ENCODE results near the gene SYNE2. TPM values are rescaled to one million over a fixed set of nuclear protein-coding genes. Genes with fewer than 3 reads are reported as not detected.

SYNE2 gene
- total RNA-seq, 2 experiments from 2014 or later, result 150 to 212 TPM

- peaks cover 56% of the 10 kb centered on the region for H3K4me1 ChIP-seq (ENCODE audit: insufficient read depth, low read length, poor library complexity, severe bottlenecking)
- H3K4me2 ChIP-seq (ENCODE audit: low read length), result peak overlapping the region; percentile 84
- H3K4me3 ChIP-seq (ENCODE audit: low read depth, low read length, poor library complexity, severe bottlenecking), result peak overlapping the region; percentile 78
- H3K36me3 ChIP-seq (ENCODE audit: insufficient read depth, low read length), result peaks cover 56% of the 10 kb centered on the region
- H3K27ac ChIP-seq (ENCODE audit: low read depth, low read length, poor library complexity, severe bottlenecking), result peak overlapping the region; percentile 98
- TF ChIP-seq, protein P1, sequence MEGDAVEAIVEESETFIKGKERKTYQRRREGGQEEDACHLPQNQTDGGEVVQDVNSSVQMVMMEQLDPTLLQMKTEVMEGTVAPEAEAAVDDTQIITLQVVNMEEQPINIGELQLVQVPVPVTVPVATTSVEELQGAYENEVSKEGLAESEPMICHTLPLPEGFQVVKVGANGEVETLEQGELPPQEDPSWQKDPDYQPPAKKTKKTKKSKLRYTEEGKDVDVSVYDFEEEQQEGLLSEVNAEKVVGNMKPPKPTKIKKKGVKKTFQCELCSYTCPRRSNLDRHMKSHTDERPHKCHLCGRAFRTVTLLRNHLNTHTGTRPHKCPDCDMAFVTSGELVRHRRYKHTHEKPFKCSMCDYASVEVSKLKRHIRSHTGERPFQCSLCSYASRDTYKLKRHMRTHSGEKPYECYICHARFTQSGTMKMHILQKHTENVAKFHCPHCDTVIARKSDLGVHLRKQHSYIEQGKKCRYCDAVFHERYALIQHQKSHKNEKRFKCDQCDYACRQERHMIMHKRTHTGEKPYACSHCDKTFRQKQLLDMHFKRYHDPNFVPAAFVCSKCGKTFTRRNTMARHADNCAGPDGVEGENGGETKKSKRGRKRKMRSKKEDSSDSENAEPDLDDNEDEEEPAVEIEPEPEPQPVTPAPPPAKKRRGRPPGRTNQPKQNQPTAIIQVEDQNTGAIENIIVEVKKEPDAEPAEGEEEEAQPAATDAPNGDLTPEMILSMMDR (conservative IDR thresholded peaks at IDR 0.05; ENCODE audit: low read length), result no peak
- no peak for TF ChIP-seq EZH2phosphoT487 (IDR thresholded peaks at IDR 0.05; ENCODE audit: borderline replicate concordance, low read depth, low read length)
- peak; percentile 56 for DNase-seq (ENCODE audit: low spot score)
- peaks cover 76% of the 10 kb centered on the region for H3K79me2 ChIP-seq (ENCODE audit: insufficient read depth, low read depth, low read length)
- H4K20me1 ChIP-seq (ENCODE audit: insufficient read depth, low read length), result peaks cover 7% of the 10 kb centered on the region; the same call in 1 of the 2 replicates
- no peaks in the 10 kb centered on the region for H3K9me2 ChIP-seq (ENCODE audit: insufficient read depth, low read length)
- no TSS peak for BruUV-seq (replicated peaks)
- ChIA-PET CTCF (ENCODE audit: unreplicated experiment) (no interaction called here), POLR2A (interaction anchor here (1.0 to 2.5 kb wide), 6 partner anchors 9 to 66 kb away, joined by 3 to 8 read pairs (median 4); partner anchors contain the start of gene ESR2)
- intact Hi-C loops (cut with micrococcal nuclease; ENCODE audit: unreplicated experiment), result loop anchor here (5.0 to 10.0 kb wide), 2 partner anchors 380 to 1073 kb away; partner anchors contain the start of gene SYNE2
- no peak overlapping the region; the same call in 1 of the 2 replicates for H2AFZ ChIP-seq (ENCODE audit: low read length)
- H3K9me3 ChIP-seq (ENCODE audit: low read length), result no peaks in the 10 kb centered on the region
These were observed 379.5 kb downstream of the SYNE2 start for GRCh38 chr14:64232095-64232838.

GRCh38 chr14:64232944-64233343 is 380.1 kb downstream of the SYNE2 start:
- Histone ChIP-seq H3K9me3 (ENCODE audit: low read length) (no peaks in the 10 kb centered on the region), H2AFZ (ENCODE audit: low read length) (no peak overlapping the region), H3K4me3 (ENCODE audit: low read depth, low read length, poor library complexity, severe bottlenecking) (peak overlapping the region; percentile 78), H4K20me1 (ENCODE audit: insufficient read depth, low read length) (peaks cover 4% of the 10 kb centered on the region; the same call in 1 of the 2 replicates), H3K4me1 (ENCODE audit: insufficient read depth, low read length, poor library complexity, severe bottlenecking) (peaks cover 63% of the 10 kb centered on the region), H3K27ac (ENCODE audit: low read depth, low read length, poor library complexity, severe bottlenecking) (peak overlapping the region; percentile 98), H3K4me2 (ENCODE audit: low read length) (peak overlapping the region; percentile 84), H3K9me2 (ENCODE audit: insufficient read depth, low read length) (no peaks in the 10 kb centered on the region), H3K36me3 (ENCODE audit: insufficient read depth, low read length) (peaks cover 49% of the 10 kb centered on the region), H3K79me2 (ENCODE audit: insufficient read depth, low read depth, low read length) (peaks cover 69% of the 10 kb centered on the region)
- ChIA-PET CTCF (ENCODE audit: unreplicated experiment) (no interaction called here), POLR2A (interaction anchor here (1.6 to 2.5 kb wide), 3 partner anchors 10 to 65 kb away, joined by 4 to 8 read pairs (median 4); partner anchors contain the start of gene ESR2)
- TF ChIP-seq, protein P1 (conservative IDR thresholded peaks at IDR 0.05; ENCODE audit: low read length), result no peak
- no TSS peak for BruUV-seq (replicated peaks)
- intact Hi-C loops (cut with micrococcal nuclease; ENCODE audit: unreplicated experiment), result loop anchor here (5.0 to 10.0 kb wide), 2 partner anchors 381 to 1072 kb away; partner anchors contain the start of gene SYNE2
- DNase-seq (ENCODE audit: low spot score), result peak; percentile 38
